Suprapubic skin (tissue), 3 donors: ENCODE results near the gene CTNS.

Experiments used
- POLR2A ChIP-seq, 2 donors: fragments of 450-650 bp; IDR thresholded peaks; one replicate each; pipeline ENCODE4 v1.6.1; 2017; ENCODE audit warnings: antibody characterized with exemption in 2 of 2, mild to moderate bottlenecking in 2 of 2, moderate library complexity in 2 of 2
- TF ChIP-seq, protein P1 (sequence below), 2 donors: fragments of 200-600 bp in 1 of 2; fragments of 450-650 bp in 1 of 2; sonication (generic) in 1 of 2; IDR thresholded peaks; one replicate each; pipeline ENCODE4 v1.5.1; 2016 to 2019; ENCODE audit warnings: antibody characterized with exemption in 2 of 2, mild to moderate bottlenecking in 1 of 2, moderate library complexity in 1 of 2

DNA sequence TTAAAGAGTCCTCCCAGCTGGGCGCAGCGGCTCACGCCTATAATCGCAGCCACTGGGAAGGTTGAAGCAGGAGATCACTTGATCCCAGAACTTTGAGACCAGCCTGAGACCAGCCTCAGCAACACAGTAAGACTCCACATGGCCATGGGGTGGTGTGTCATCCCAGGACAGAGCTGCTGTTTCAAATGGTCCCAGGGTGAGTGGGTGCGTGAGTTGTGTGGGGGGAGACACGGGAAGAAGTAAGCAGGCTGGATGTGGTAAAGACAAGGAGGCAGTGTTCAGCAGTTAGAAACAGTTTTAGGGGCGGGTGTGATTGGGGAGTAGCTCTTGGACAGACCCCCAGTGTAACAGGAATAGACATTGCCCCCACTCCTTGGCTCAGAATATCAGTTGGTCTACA, 4.3 kb upstream of the CTNS start:
- TF ChIP-seq, protein P1, sequence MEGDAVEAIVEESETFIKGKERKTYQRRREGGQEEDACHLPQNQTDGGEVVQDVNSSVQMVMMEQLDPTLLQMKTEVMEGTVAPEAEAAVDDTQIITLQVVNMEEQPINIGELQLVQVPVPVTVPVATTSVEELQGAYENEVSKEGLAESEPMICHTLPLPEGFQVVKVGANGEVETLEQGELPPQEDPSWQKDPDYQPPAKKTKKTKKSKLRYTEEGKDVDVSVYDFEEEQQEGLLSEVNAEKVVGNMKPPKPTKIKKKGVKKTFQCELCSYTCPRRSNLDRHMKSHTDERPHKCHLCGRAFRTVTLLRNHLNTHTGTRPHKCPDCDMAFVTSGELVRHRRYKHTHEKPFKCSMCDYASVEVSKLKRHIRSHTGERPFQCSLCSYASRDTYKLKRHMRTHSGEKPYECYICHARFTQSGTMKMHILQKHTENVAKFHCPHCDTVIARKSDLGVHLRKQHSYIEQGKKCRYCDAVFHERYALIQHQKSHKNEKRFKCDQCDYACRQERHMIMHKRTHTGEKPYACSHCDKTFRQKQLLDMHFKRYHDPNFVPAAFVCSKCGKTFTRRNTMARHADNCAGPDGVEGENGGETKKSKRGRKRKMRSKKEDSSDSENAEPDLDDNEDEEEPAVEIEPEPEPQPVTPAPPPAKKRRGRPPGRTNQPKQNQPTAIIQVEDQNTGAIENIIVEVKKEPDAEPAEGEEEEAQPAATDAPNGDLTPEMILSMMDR (IDR thresholded peaks at IDR 0.05), result no peak
- no peak for TF ChIP-seq POLR2A (IDR thresholded peaks at IDR 0.05)
